ENCODE results near the gene MRPL37.

DNA sequence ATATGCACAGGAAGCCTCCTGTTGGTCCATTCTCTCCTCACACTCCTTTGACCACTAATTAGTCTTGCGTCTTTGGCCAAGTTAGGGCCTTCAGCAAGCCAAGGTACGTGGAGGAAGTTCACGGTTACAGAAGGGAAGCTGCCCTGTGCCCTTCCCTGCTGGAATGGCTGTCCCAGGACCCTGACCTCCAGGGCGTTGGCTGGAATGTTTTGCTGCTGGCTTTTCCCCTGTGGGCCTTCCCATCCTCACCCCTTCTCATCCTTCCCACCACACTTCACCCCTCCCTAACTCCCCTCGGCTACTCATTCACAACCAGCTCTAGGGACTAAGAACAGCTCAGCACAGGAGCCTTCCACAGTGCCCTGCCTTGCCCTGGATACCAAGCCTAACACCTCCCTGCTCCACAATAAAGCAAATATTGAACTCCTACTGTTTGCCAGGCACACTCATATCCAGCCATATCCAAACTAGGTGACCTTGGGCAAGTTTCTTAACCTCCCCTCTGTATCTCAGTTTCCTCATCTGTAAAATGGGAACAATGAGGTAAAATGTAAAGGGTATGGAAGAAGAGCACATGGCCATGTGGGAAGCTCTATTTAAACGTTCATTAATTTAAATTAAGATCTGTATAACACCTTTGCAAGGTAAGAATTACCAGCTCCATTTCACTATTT, 38.3 kb upstream of the MRPL37 start:
- TF ChIP-seq CTCF (conservative IDR thresholded peaks at IDR 0.05; ENCODE audit: low read length) (no peak), EZH2phosphoT487 (IDR thresholded peaks at IDR 0.05; ENCODE audit: borderline replicate concordance, low read depth, low read length) (no peak)

Data from OCI-LY7 (cell line).